ENCODE results near the gene SALL3.
A peak's percentile ranks its signal among the peaks of the same experiment; 100 is the strongest.

Gene SALL3

DNA sequence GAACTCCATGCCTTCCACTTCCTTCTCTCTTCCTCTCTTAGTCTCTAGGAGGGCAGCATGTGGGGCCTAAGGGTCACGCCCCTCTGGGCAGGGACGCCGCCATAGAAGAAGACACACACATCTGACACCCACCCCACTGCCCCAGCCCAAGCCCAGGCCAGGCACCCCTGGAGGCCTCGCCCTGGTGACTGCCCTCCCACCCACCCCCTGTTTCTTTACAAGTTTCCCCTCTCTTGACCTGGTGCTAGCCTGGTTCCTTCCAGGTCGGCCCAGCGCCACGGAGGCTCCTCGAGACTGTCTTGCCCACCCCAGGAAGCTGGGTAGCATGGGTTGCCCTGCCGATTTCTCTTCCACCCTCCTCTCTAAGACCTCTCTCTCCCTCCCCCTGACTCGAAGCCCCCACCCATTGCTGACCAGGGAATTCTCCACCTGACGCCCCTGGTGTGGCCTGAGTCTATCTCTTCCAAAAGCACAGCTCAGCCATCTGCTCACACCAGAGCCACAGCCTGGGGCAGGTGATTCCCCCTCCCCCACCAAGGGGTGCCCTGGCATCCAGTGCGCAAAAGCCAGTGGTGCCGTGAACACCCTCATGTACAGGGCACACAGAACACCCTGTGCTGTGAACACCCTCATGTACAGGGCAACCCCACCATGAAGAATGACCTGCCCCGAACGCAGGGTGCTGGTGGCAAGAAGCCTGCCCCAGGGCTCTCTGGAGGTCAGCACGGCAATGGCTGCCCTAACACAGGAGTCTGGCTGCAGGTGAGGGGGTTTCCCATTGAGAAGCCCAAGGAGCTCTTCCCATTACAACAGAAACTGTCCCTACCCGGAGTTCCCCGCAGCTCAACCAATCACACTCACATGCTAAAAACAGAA is 13.5 kb upstream of the SALL3 start:
- no peak for DNase-seq

DNA sequence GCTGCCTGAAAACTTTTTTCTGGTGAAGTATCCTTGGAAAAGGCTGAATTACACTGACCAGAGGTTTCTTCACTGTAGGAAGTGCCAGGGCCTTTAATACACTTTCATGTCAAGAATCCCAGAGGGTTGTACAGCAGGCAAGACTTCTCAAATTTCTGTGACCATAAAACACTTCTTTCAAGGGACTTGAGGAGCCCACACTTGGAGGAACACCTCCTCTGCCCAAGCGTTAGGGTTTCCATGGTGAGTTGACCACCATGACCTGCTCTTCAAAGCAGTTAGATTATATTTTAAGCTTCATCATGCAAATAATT is 12.9 kb upstream of the SALL3 start:
- no peak for DNase-seq

DNA sequence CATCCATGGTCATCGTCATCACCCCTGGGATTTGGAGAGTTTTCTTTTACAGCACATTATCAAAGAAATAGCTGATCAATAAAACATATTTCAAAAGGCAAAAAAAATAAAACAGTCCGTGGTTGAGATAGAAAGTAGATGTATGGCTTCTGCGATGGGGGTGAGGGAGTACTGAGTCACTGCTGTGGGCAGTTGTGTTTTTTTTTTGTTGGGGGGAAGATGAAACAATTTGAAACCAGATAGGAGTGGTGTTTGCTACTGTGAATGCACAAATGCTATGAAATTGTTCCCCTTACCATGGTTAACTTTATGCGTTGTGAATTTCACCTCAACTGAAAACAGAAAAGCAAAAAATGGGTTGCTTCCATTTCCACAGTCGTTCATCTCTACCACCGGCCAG is 11.9 kb upstream of the SALL3 start:
- no peak for DNase-seq

DNA sequence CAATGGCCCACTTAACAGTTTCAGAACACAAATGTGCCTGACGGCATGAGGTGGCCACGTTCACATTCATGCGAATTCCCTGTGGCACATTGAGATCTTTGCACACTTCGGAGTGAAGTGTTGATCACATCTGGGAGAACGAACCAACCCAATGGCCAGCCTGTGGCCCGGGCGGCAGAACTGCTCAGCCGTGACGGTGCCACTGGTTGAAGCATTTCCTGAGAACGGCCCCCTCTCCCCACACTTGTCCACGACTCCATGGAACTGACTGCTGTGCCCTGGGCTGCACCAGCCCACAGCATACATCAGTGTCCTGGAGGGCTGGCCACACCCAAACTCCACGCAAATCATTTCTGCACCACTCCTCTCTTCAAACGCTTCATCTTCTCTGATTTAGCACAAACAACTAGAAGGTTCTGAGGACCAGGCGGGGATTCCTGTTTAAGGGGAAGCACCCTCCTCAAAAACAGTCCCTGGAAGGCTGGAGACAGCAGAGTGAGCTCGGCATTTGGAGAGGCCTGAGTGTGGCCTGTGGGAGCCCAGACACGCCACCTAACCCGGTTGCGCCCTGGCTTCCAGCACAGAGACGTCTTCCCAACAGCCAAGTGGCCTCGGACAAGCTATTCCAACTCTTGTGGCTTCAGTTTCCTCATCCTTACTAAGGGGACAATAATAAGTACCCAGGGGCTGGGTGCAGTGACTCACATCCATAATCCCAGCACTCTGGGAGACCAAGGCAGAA is 9.9 kb upstream of the SALL3 start:
- no peak for DNase-seq

DNA sequence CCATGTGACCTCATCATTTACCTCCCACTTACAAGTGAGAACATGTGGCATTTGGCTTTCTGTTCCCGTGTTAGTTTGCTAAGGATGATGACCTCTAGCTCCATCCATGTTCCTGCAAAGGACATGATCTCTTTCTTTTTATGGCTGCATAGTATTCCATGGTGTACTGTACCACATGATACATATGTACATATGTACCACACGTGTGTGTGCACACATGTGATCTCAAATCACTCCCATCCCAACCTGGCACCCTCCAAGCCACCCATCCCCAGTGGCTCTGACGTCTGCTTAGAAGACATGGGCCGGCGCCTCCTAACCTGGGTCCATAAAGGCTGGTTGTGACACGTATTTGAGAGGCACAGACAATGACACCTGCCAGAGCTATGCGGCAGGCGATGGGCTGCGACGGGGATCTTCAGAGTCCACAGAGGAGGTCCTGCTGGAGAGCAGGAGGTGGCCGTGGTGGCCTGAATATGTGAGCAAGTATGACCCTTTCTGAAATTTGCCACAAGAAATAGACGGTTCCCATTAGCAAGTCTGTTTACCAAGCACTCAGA is 8.8 kb upstream of the SALL3 start:
- no peak for DNase-seq

DNA sequence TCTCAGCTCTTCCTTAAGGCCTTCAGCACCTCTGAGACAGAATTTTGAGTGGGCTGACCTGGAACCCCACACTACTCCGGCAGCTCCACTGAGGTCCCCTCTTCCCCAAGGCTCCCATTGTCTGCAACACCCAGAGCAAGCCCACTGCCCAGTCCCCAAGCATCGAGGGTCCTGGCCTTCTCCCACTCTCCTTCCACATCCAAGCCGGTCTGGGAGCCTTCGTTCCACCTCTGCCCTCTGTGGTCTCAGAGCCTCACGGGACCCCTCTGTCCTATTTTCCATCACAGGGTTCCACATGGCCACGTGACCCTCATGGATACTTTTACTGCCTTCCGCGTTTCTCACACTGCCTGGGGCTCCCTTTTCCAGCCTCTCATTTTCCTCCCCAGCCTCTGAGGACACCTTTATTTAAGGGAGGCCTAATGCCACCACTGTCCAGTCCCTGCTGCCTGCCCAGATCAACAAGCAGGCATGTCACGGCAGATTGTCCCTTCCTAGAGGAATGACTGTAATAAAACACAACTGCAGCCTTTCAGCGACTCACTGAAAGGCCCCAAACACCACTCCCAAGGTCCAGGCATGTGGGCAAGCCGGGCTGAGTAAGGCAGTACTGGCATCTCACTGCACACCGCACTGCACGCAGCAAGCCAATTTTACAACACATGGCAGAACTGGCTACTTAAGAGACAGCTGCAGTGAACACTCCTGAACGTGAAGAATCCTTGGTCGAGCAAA is 7.9 kb upstream of the SALL3 start:
- no peak for DNase-seq

- no peak for DNase-seq
Observed at GRCh38 chr18:78972385-78972918, 7.2 kb upstream of the SALL3 start.

- no peak for DNase-seq
Observed at GRCh38 chr18:78972930-78973331, 6.7 kb upstream of the SALL3 start.

- DNase-seq, result no peak
Observed at GRCh38 chr18:78973357-78974083, 6.1 kb upstream of the SALL3 start.

GRCh38 chr18:78974115-78974761 is 5.4 kb upstream of the SALL3 start:
- no peak for DNase-seq

DNA sequence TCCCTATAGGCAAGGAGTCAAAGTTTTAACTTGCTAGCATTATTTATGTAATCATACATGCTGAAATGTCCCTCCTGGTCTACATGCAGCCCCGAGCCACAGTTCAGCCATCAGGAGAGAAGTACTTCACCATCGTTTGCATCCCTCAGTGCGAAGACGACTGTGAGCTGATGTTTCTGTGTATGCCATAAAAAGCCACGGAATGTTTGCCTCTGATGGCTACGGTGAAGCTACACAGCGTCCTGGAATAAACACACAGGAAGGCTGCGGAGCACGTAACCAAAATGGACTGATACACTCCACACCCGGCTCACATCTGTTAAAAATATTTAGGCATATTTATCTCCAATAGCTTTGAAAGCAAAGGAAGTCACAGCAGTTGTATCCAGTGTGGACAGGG is 4.3 kb upstream of the SALL3 start:
- DNase-seq, result no peak

DNA sequence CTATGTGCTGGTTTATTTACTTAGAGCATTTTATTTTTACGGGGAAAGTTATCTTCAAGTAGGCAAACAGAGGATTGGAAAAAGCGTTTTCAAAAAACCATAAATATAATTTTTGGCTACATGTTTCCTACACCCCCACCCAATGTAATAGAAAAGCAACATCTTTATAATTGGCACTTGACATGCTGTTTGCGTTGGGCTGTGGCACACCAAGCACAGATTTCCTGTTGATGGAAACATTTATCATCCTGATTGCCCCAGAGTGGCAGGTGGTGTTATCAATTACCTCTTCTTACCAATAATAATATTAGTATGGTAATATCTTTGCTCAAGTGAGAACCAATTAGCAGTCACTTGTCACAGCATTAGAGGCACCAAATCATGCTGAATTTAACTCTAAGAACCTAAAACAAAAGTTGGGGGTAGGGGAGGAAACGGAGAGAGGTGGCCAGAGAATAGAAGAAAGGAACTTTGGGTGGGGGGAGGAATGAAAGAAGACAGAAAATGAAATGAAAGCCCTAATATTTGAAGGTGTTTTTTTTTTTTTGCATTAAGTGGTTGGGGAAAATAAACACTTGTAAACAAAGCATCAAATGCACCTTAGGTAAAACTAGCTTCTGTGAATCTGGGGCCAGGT is 3.8 kb upstream of the SALL3 start:
- no peak for DNase-seq

- DNase-seq, result no peak
Observed at GRCh38 chr18:78976765-78977636, 2.6 kb upstream of the SALL3 start.

- DNase-seq, result no peak
Observed at GRCh38 chr18:78977637-78978348, 1.8 kb upstream of the SALL3 start.

DNA sequence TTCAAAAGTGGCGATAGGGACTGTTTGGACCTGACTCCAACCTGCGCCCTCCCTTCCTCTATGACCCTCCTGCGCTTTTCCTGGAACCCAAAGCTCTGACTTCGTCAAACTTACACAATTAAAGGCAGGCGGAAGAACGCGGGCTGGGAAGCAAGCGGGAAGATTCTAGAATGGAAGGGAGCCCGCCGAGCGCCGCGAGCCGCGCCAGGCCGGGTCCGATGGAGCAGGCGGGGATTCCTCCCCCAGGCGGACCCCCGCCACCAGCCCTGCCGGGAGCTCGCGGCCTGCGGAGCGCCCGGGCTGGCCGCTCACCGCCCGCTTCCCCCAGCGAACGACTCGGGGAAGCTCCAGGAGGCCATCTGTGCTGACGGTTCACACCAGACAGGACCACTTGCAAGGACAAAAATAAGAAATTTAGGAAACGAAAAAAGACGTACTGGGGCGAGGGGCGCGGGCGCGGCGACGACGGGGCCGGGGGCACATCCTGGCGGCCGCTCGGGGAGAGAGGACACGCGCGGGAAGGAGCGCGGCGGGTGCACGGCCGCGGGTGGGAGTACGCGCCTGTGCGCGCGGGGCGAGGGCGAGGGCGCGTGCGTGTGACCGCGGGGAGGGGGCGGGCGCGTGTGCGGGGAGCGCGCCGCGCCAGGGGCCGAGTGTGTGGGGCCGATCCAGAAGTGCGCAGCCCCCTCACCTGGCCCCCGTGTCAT is 1.1 kb upstream of the SALL3 start:
- DNase-seq, result no peak

GRCh38 chr18:78979056-78979729 is 425 bp upstream of the SALL3 start:
- no peak for DNase-seq

GRCh38 chr18:78980279-78980771 is 707 bp downstream of the SALL3 start:
- DNase-seq, result no peak

DNA sequence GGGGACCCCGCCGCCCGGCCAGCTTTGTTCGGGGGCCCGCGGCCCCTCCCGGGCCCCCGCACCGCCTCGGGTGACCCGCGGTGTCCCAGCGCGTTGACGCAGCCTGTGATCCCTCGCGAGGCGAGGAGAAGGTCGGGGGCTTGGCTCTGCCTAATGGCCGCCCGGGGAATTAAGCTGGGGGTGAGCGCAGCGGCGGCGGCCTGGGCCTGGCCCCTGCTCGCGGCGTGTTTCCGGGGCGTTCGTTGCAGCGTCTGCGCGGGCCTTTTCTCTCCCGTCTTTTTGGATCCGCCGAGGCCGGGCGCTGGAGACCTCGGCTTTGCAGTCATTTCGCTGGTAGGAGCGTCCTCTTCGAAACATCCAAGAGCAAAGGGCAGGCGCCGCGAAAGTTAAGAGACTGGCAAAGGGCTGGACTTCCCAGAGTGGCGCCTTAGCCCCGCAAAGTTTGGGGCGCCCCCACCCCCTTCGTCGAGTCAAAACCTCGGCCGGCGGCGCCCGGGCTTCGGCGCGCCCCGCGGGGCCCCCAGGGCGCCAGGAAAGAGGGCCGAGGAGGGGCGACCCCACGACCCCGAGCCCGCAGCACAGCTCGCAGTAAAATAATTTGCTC is 1.3 kb downstream of the SALL3 start:
- DNase-seq, result peak; percentile 11

Measured in DMS79 treated with DMSO at 0.1 percent for 48 hours (cell line).